ENCODE measurements around the gene SHCBP1.

DNA sequence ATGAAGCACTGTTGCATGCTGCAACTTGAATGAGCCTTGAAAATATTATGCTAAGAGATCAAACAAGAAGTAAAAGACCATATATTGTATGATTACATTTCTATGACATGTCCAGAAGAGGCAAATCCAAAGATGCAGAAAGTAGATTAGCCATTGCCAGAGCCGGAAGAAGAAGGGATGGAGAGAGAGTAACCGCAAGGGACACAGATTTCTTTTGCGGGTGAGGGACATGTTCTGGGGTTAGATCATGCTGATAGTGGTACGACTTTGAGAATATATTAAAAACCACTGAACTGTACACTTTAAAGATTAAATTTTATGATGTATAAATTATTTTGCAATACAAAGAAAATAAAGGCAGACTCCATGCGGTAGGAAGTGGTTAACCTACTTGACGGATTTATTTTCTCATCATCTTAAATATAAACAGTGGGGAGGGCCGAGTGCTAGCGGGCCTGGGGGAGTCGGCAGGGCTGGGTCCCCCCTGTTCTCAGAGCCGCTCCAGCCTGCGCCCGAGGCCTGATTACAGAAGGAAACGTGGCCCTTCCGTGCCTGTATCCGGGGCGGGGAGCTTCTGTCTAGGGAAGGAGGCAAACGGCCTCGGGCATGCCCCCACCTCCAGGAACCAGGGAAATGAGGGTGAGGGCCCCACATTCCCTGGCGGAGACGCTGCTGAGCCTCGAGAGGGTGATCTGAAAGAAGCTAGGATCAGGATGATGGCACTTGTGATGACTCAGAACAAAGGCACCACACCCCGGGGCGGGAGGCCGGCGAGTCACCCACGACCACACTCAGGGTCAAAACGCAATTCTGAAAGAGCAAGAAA lies 48.0 kb downstream of the SHCBP1 start:
- no peak for TF ChIP-seq POLR2AphosphoS5 (IDR thresholded peaks at IDR 0.05; ENCODE audit: borderline replicate concordance, low read depth, low read length)
- no peak for TF ChIP-seq EZH2 (IDR thresholded peaks at IDR 0.05)
